Mesendoderm (in vitro differentiated cells): Measurements from ENCODE around the gene NPAS3.

Experiments
- DNase-seq: peaks from one replicate; pipeline ENCODE4 v3.0.0; 2013
- H2AK5ac ChIP-seq: 2 replicates; pipeline ENCODE4 v1.6.1; 2013; ENCODE audit warnings: low read length, inconsistent platforms
- H2BK120ac ChIP-seq: 2 replicates; pipeline ENCODE4 v1.6.1; 2013; ENCODE audit warnings: low read depth, mild to moderate bottlenecking, low read length, moderate library complexity, mixed read lengths
- H2BK15ac ChIP-seq: replicated peaks from 2 replicates; pipeline ENCODE4 v1.6.1; 2013; ENCODE audit warnings: low read depth, mild to moderate bottlenecking, moderate library complexity
- H2BK5ac ChIP-seq: 2 replicates; pipeline ENCODE4 v1.6.1; 2013; ENCODE audit warnings: low read length, inconsistent platforms
- H3K18ac ChIP-seq: 2 replicates; pipeline ENCODE4 v1.6.1; 2013; ENCODE audit warnings: mild to moderate bottlenecking, low read length, mixed read lengths
- H3K23ac ChIP-seq: one replicate; pipeline ENCODE4 v1.6.1; 2013; ENCODE audit warnings: low read length
- H3K27ac ChIP-seq: 2 replicates; pipeline ENCODE4 v1.5.1; 2013; ENCODE audit warnings: low read depth, mild to moderate bottlenecking, inconsistent platforms, low read length, moderate library complexity
- H3K27me3 ChIP-seq: 2 replicates; pipeline ENCODE4 v1.6.1; 2013; ENCODE audit warnings: low read length, control low read depth, mild to moderate bottlenecking, inconsistent platforms; ENCODE audit not compliant: insufficient read depth, poor library complexity
- H3K36me3 ChIP-seq: 2 replicates; pipeline ENCODE4 v1.6.1; 2013; ENCODE audit warnings: low read length, inconsistent platforms; ENCODE audit not compliant: control insufficient read depth, insufficient read depth
- H3K4ac ChIP-seq: one replicate; pipeline ENCODE4 v1.6.1; 2013; ENCODE audit warnings: low read depth, mild to moderate bottlenecking, low read length, moderate library complexity
- H3K4me1 ChIP-seq: 2 replicates; pipeline ENCODE4 v1.6.1; 2013; ENCODE audit warnings: low read depth, low read length, inconsistent platforms; ENCODE audit not compliant: control insufficient read depth
- H3K4me2 ChIP-seq: 2 replicates; pipeline ENCODE4 v1.6.1; 2013; ENCODE audit warnings: low read length
- H3K4me3 ChIP-seq: 2 replicates; pipeline ENCODE4 v1.5.1; 2013; ENCODE audit warnings: mild to moderate bottlenecking, low read length
- H3K56ac ChIP-seq: one replicate; pipeline ENCODE4 v1.6.1; 2013; ENCODE audit warnings: low read length
- H3K79me1 ChIP-seq: 2 replicates; pipeline ENCODE4 v1.6.1; 2013; ENCODE audit warnings: low read length, inconsistent platforms
- H3K79me2 ChIP-seq: 2 replicates; pipeline ENCODE4 v1.6.1; 2013; ENCODE audit warnings: mild to moderate bottlenecking, low read length; ENCODE audit not compliant: control insufficient read depth, insufficient read depth
- H3K9ac ChIP-seq: 2 replicates; pipeline ENCODE4 v1.6.1; 2013; ENCODE audit warnings: low read length, inconsistent platforms
- H4K5ac ChIP-seq: one replicate; pipeline ENCODE4 v1.6.1; 2013; ENCODE audit warnings: low read length
- H4K8ac ChIP-seq: one replicate; pipeline ENCODE4 v1.6.1; 2013; ENCODE audit warnings: low read depth, mild to moderate bottlenecking, control low read depth, low read length, moderate library complexity
- WGBS: extraction: QIAGEN DNeasy Blood & Tissue Kit; methylation state at CpG from one replicate; pipeline ENCODE4 v1.1.7; 2013; ENCODE audit warnings: low lambda C conversion rate, missing lambda C conversion rate; ENCODE audit not compliant: insufficient coverage; ENCODE audit errors: extremely low coverage; 5-methylcytosine and 5-hydroxymethylcytosine counted together

NPAS3 gene

DNA sequence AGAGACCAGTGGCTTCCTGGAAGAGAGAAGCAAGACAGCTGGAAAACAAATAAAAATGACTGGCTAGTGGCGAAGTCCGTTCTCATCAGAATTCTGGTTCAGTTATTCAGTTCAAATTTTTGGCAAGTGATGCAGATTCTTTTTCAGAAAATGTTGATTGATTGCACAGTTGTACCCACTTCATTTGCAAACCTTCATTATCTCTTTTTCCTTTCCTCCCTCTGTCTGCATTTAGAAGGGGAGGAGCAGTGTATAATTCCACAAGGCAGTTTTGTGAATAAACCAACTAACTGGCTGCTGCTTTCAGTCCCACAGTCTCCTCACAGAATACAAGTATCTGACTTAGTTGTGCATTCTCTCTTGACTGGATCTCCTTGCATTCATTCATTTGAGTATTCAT lies 417.5 kb downstream of the NPAS3 start:
- no peak overlapping the region for H2BK120ac ChIP-seq
- no peaks in the 10 kb centered on the region for H3K4me1 ChIP-seq
- no peaks in the 10 kb centered on the region for H3K36me3 ChIP-seq
- H4K5ac ChIP-seq: no peak overlapping the region
- no peak overlapping the region for H3K4ac ChIP-seq
- no peaks in the 10 kb centered on the region for H3K79me1 ChIP-seq
- H3K27me3 ChIP-seq: no peaks in the 10 kb centered on the region
- no peak for DNase-seq
- no peak overlapping the region for H3K56ac ChIP-seq
- H3K18ac ChIP-seq: no peak overlapping the region
- no peak overlapping the region for H2BK5ac ChIP-seq
- H2BK15ac ChIP-seq: no peak overlapping the region
- H3K79me2 ChIP-seq: no peaks in the 10 kb centered on the region
- no peak overlapping the region for H3K27ac ChIP-seq
- H3K23ac ChIP-seq: no peak overlapping the region
- H2AK5ac ChIP-seq: no peak overlapping the region
- no CpG with 5 or more reads among the region's 2 CpGs for WGBS
- H3K4me2 ChIP-seq: no peak overlapping the region
- no peak overlapping the region for H4K8ac ChIP-seq
- H3K4me3 ChIP-seq: no peak overlapping the region
- no peak overlapping the region for H3K9ac ChIP-seq

DNA sequence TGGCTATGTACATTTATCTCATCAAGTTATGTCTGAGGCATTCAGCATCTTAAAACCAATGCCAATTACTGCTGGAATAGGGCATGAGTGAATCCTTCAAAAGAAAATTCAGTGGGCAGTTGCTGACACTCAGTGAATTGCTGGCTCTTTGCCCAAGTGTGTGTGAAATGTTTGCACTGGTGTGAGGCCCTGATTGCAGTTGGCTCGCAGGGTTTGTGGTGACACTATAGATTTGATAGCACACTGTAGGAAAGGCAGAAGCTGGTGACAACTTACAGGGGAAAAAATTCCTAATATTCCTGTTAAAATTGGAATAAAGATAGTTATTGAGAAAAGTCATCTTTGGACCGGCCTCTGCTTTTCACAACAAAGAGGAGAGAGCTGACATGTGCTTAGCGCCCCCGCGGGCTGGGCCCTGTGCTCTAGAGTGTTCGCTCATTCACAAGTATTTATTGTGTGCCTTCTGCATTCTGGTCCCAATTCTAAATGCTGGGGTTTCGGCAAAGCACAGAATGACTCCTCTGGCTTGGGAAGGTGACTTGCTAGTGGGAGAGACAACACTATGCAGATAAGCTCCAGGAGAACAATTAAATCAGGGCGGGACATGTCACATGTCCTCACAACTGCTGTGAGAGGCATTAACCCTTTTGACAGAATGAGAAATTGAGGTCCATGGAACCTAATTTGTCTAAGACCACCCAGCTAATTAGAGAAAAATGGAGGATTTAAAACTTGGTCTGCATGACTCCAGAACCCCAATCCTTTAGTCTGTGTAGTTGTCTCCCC lies 418.7 kb downstream of the NPAS3 start:
- no CpG with 5 or more reads among the region's 8 CpGs for WGBS
- no peak overlapping the region for H3K27ac ChIP-seq
- H3K4me2 ChIP-seq: no peak overlapping the region
- no peaks in the 10 kb centered on the region for H3K79me1 ChIP-seq
- H3K56ac ChIP-seq: no peak overlapping the region
- peak; percentile 34 for DNase-seq
- peaks cover under 1% of the 10 kb centered on the region for H3K4me1 ChIP-seq
- no peak overlapping the region for H3K9ac ChIP-seq
- no peak overlapping the region for H3K4ac ChIP-seq
- no peak overlapping the region for H3K23ac ChIP-seq
- H3K79me2 ChIP-seq: no peaks in the 10 kb centered on the region
- H2AK5ac ChIP-seq: no peak overlapping the region
- no peaks in the 10 kb centered on the region for H3K27me3 ChIP-seq
- H2BK5ac ChIP-seq: no peak overlapping the region
- H3K4me3 ChIP-seq: no peak overlapping the region
- no peaks in the 10 kb centered on the region for H3K36me3 ChIP-seq
- H2BK15ac ChIP-seq: no peak overlapping the region
- no peak overlapping the region for H4K8ac ChIP-seq
- H2BK120ac ChIP-seq: no peak overlapping the region
- no peak overlapping the region for H4K5ac ChIP-seq
- H3K18ac ChIP-seq: no peak overlapping the region

GRCh38 chr14:33359288-33359881 lies 420.7 kb downstream of the NPAS3 start:
- Histone ChIP-seq H2AK5ac (no peak overlapping the region), H3K23ac (no peak overlapping the region), H3K27ac (no peak overlapping the region), H2BK5ac (no peak overlapping the region), H3K79me2 (no peaks in the 10 kb centered on the region), H3K4me1 (peaks cover 9% of the 10 kb centered on the region), H3K79me1 (no peaks in the 10 kb centered on the region), H3K56ac (no peak overlapping the region), H3K9ac (no peak overlapping the region), H3K18ac (no peak overlapping the region), H2BK120ac (no peak overlapping the region), H3K4me2 (no peak overlapping the region), H3K36me3 (no peaks in the 10 kb centered on the region), H4K8ac (no peak overlapping the region), H3K27me3 (no peaks in the 10 kb centered on the region), H2BK15ac (no peak overlapping the region), H3K4ac (no peak overlapping the region), H3K4me3 (no peak overlapping the region), H4K5ac (no peak overlapping the region)
- no peak for DNase-seq
- WGBS: no CpG with 5 or more reads among the region's 7 CpGs

- no peak overlapping the region for H4K5ac ChIP-seq
- no peak overlapping the region for H3K27ac ChIP-seq
- no peak overlapping the region for H3K9ac ChIP-seq
- no peaks in the 10 kb centered on the region for H3K27me3 ChIP-seq
- H2AK5ac ChIP-seq: no peak overlapping the region
- H3K18ac ChIP-seq: no peak overlapping the region
- H3K4ac ChIP-seq: no peak overlapping the region
- no peaks in the 10 kb centered on the region for H3K36me3 ChIP-seq
- no peak overlapping the region for H3K4me2 ChIP-seq
- H2BK5ac ChIP-seq: no peak overlapping the region
- H3K56ac ChIP-seq: no peak overlapping the region
- H4K8ac ChIP-seq: no peak overlapping the region
- no peak overlapping the region for H3K23ac ChIP-seq
- H3K4me1 ChIP-seq: peaks cover 13% of the 10 kb centered on the region
- H3K79me2 ChIP-seq: no peaks in the 10 kb centered on the region
- H2BK120ac ChIP-seq: no peak overlapping the region
- no peak overlapping the region for H2BK15ac ChIP-seq
- no peak overlapping the region for H3K4me3 ChIP-seq
- H3K79me1 ChIP-seq: no peaks in the 10 kb centered on the region
- DNase-seq: peak; percentile 51
- no CpG with 5 or more reads among the region's 6 CpGs for WGBS
Observed at GRCh38 chr14:33362934-33363333, 424.3 kb downstream of the NPAS3 start.

DNA sequence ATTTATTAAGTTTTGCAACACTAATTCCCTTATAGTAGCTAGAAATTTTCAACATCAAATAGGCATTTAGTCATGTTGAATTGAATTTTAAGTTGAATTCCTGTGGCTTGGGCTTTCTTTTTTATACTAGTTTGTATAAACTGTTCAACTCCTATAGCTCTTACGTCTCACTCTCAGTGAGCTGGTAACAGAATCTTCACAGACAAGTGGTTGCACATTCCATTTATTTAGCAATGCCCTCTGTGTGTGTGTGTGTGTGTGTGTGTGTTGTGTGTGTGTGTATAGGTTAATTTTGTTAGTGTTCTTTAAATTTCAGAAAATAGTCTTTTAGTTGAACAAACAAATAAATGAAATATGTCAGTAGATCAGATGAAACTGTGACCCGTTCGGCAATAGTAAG lies 425.0 kb downstream of the NPAS3 start:
- no peak overlapping the region for H3K4me2 ChIP-seq
- no peak overlapping the region for H3K9ac ChIP-seq
- H2BK15ac ChIP-seq: no peak overlapping the region
- H3K4me1 ChIP-seq: peaks cover 13% of the 10 kb centered on the region
- no peak overlapping the region for H4K8ac ChIP-seq
- no peaks in the 10 kb centered on the region for H3K36me3 ChIP-seq
- no peak overlapping the region for H2BK5ac ChIP-seq
- H3K27ac ChIP-seq: no peak overlapping the region
- no peak overlapping the region for H2BK120ac ChIP-seq
- no peak overlapping the region for H3K4ac ChIP-seq
- no peak overlapping the region for H3K18ac ChIP-seq
- no peaks in the 10 kb centered on the region for H3K79me1 ChIP-seq
- H2AK5ac ChIP-seq: no peak overlapping the region
- no peak overlapping the region for H3K23ac ChIP-seq
- no peak overlapping the region for H4K5ac ChIP-seq
- no peak for DNase-seq
- no peak overlapping the region for H3K56ac ChIP-seq
- no CpG with 5 or more reads among the region's 3 CpGs for WGBS
- no peaks in the 10 kb centered on the region for H3K27me3 ChIP-seq
- H3K79me2 ChIP-seq: no peaks in the 10 kb centered on the region
- H3K4me3 ChIP-seq: no peak overlapping the region
